ENCODE measurements around the gene FBXO30.

The FBXO30 gene

DNA sequence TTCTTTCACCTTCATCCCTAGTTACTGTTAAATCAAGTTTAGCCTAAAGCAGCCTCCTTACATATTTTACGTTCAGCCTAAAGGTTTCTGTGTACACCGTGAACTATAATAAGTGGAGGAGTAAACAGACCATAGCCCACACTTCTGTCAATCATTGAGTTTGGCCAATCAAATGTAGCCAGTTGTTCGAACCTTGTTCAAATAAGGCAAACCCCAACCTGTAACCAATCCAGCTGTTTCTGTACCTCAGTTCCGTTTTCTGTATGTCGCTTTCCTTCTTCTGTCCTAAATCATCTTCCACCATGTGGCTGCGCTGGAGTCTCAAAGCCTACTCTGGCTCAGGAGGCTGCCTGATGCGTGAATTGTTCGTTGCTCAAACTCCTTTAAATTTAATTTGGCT lies 1.8 kb upstream of the FBXO30 start:
- H3K9me3 ChIP-seq (ENCODE audit: control insufficient read depth, low read length): no peaks in the 10 kb centered on the region
- peaks cover 18% of the 10 kb centered on the region for H3K4me1 ChIP-seq (ENCODE audit: control insufficient read depth, insufficient read depth, low read length)
- no peaks in the 10 kb centered on the region for H3K27me3 ChIP-seq (replicated peaks; ENCODE audit: control insufficient read depth, insufficient read depth, low read length)
- H3K36me3 ChIP-seq (ENCODE audit: control insufficient read depth, insufficient read depth, low read length, severe bottlenecking): no peaks in the 10 kb centered on the region
- no peak overlapping the region for H3K4me3 ChIP-seq (ENCODE audit: low read length)
- no peak overlapping the region for H3K9ac ChIP-seq (ENCODE audit: low read length)
- DNase-seq (ENCODE audit: low read depth): no peak

GRCh38 chr6:145815309-145816274 lies 997 bp upstream of the FBXO30 start:
- Histone ChIP-seq H3K9ac (ENCODE audit: low read length) (peak overlapping the region; percentile 89), H3K4me1 (ENCODE audit: control insufficient read depth, insufficient read depth, low read length) (peaks cover 26% of the 10 kb centered on the region), H3K27me3 (replicated peaks; ENCODE audit: control insufficient read depth, insufficient read depth, low read length) (no peaks in the 10 kb centered on the region), H3K9me3 (ENCODE audit: control insufficient read depth, low read length) (no peaks in the 10 kb centered on the region), H3K4me3 (ENCODE audit: low read length) (peak overlapping the region; percentile 97), H3K36me3 (ENCODE audit: control insufficient read depth, insufficient read depth, low read length, severe bottlenecking) (no peaks in the 10 kb centered on the region)
- DNase-seq (ENCODE audit: low read depth): peak; percentile 66

DNA sequence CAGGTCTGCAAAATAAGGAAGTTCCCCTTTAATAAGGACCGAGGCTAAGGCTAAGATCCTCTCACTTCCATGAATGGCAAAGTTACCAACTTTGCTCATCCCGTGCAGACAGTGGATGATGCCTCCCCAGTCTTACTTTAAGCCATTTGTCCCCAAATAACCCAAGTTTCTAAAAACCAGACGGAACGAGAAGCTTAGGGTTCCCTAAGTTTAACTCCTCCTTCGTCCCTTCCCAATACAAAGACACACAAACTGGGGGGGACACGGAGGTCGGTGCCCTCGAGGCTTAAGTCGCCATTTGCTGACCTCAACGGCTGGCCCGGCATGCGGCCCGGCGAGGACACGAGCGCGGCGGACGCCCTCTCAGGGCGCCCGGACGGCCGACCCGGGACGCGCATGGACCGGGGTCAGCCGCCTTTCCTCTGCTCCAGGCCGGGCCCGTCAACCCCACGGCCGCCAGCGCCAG lies 527 bp downstream of the FBXO30 start:
- H3K4me1 ChIP-seq (ENCODE audit: control insufficient read depth, insufficient read depth, low read length): peaks cover 41% of the 10 kb centered on the region
- peak overlapping the region; percentile 89 for H3K9ac ChIP-seq (ENCODE audit: low read length)
- no peaks in the 10 kb centered on the region for H3K9me3 ChIP-seq (ENCODE audit: control insufficient read depth, low read length)
- no peaks in the 10 kb centered on the region for H3K27me3 ChIP-seq (replicated peaks; ENCODE audit: control insufficient read depth, insufficient read depth, low read length)
- DNase-seq (ENCODE audit: low read depth): no peak
- H3K36me3 ChIP-seq (ENCODE audit: control insufficient read depth, insufficient read depth, low read length, severe bottlenecking): no peaks in the 10 kb centered on the region
- H3K4me3 ChIP-seq (ENCODE audit: low read length): peak overlapping the region; percentile 97

GRCh38 chr6:145813285-145814034 lies 1.1 kb downstream of the FBXO30 start:
- peak overlapping the region; percentile 97 for H3K4me3 ChIP-seq (ENCODE audit: low read length)
- peak overlapping the region; percentile 89 for H3K9ac ChIP-seq (ENCODE audit: low read length)
- no peaks in the 10 kb centered on the region for H3K36me3 ChIP-seq (ENCODE audit: control insufficient read depth, insufficient read depth, low read length, severe bottlenecking)
- H3K9me3 ChIP-seq (ENCODE audit: control insufficient read depth, low read length): no peaks in the 10 kb centered on the region
- peak; percentile 80 for DNase-seq (ENCODE audit: low read depth)
- H3K4me1 ChIP-seq (ENCODE audit: control insufficient read depth, insufficient read depth, low read length): peaks cover 44% of the 10 kb centered on the region
- H3K27me3 ChIP-seq (replicated peaks; ENCODE audit: control insufficient read depth, insufficient read depth, low read length): no peaks in the 10 kb centered on the region

DNA sequence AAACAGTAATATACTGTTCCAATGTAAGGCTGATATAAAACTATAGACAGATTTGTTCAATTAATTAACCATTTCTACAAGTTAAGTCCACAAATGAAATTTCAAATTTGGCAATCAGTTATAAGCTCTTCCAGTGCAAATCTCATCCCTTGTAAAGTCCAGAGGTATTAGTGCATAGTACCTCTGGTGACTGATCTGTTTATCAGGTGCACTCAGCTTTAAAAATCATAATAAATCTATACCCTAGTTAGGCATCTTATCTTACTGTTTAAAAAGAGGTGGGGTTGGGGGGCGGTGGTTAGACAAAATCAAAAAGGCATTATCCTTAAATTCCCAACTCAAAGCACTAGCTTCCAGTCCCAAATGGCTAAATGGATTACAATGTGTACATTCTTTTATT lies 2.9 kb downstream of the FBXO30 start:
- no peak overlapping the region for H3K9ac ChIP-seq (ENCODE audit: low read length)
- H3K4me1 ChIP-seq (ENCODE audit: control insufficient read depth, insufficient read depth, low read length): peaks cover 44% of the 10 kb centered on the region
- H3K36me3 ChIP-seq (ENCODE audit: control insufficient read depth, insufficient read depth, low read length, severe bottlenecking): no peaks in the 10 kb centered on the region
- H3K27me3 ChIP-seq (replicated peaks; ENCODE audit: control insufficient read depth, insufficient read depth, low read length): no peaks in the 10 kb centered on the region
- peak overlapping the region; percentile 97 for H3K4me3 ChIP-seq (ENCODE audit: low read length)
- H3K9me3 ChIP-seq (ENCODE audit: control insufficient read depth, low read length): no peaks in the 10 kb centered on the region
- DNase-seq (ENCODE audit: low read depth): no peak

DNA sequence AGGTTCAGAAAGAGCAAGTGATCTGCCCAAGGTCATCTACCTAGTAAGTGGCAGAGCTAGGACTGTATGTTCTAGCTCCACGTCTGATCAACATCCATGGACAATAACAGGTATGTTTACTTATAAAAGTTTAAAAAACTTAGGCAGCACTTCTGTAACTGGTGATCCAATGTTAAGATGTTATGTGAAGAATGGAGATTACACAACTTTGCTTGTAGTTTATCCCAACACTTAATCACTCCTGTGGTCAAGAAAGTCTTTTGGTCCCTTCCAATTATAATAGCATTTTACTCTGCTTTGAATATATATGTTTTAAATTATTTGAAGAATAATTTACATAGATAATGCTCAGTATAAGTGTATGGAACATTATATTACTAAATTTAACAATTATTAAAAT lies 4.8 kb downstream of the FBXO30 start:
- H3K4me1 ChIP-seq (ENCODE audit: control insufficient read depth, insufficient read depth, low read length): peaks cover 40% of the 10 kb centered on the region
- no peaks in the 10 kb centered on the region for H3K27me3 ChIP-seq (replicated peaks; ENCODE audit: control insufficient read depth, insufficient read depth, low read length)
- no peak overlapping the region for H3K9ac ChIP-seq (ENCODE audit: low read length)
- peaks cover 16% of the 10 kb centered on the region for H3K36me3 ChIP-seq (ENCODE audit: control insufficient read depth, insufficient read depth, low read length, severe bottlenecking)
- no peaks in the 10 kb centered on the region for H3K9me3 ChIP-seq (ENCODE audit: control insufficient read depth, low read length)
- peak; percentile 68 for DNase-seq (ENCODE audit: low read depth)
- H3K4me3 ChIP-seq (ENCODE audit: low read length): no peak overlapping the region

GRCh38 chr6:145809211-145809610 lies 5.4 kb downstream of the FBXO30 start:
- Histone ChIP-seq H3K9ac (ENCODE audit: low read length) (no peak overlapping the region), H3K27me3 (replicated peaks; ENCODE audit: control insufficient read depth, insufficient read depth, low read length) (no peaks in the 10 kb centered on the region)
- DNase-seq (ENCODE audit: low read depth): no peak

GRCh38 chr6:145808239-145808638 lies 6.4 kb downstream of the FBXO30 start:
- Histone ChIP-seq H3K4me1 (ENCODE audit: control insufficient read depth, insufficient read depth, low read length) (peaks cover 40% of the 10 kb centered on the region), H3K9me3 (ENCODE audit: control insufficient read depth, low read length) (no peaks in the 10 kb centered on the region)
- no peak for DNase-seq (ENCODE audit: low read depth)

More at GRCh38 chr6:145809211-145809610, 5.4 kb downstream of the FBXO30 start:
- H3K9me3 ChIP-seq (ENCODE audit: control insufficient read depth, low read length): no peaks in the 10 kb centered on the region
- no peak overlapping the region for H3K4me3 ChIP-seq (ENCODE audit: low read length)
- peaks cover 22% of the 10 kb centered on the region for H3K36me3 ChIP-seq (ENCODE audit: control insufficient read depth, insufficient read depth, low read length, severe bottlenecking)
- H3K4me1 ChIP-seq (ENCODE audit: control insufficient read depth, insufficient read depth, low read length): peaks cover 40% of the 10 kb centered on the region

DNA sequence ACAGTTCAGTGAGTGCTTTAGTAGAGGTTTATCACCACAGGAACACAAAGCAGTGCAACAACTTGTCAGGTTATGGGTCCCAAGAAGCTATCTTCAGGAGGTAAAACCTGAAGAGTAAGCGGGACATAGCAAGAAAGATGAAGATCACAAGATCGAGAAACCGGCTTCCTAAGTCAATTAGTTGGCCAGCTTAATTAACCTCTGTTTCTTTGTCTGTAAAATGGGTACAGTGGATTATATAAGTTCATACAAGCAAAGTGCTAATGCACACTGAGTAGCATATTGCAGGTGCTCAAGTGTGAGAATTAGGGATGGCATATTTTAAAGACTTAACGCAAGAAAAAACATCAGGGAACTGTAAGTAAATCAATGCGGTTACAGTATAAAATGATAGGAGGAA lies 12.5 kb downstream of the FBXO30 start:
- DNase-seq (ENCODE audit: low read depth): no peak
- Histone ChIP-seq H3K36me3 (ENCODE audit: control insufficient read depth, insufficient read depth, low read length, severe bottlenecking) (peaks cover 61% of the 10 kb centered on the region), H3K4me3 (ENCODE audit: low read length) (no peak overlapping the region), H3K4me1 (ENCODE audit: control insufficient read depth, insufficient read depth, low read length) (no peaks in the 10 kb centered on the region), H3K9me3 (ENCODE audit: control insufficient read depth, low read length) (no peaks in the 10 kb centered on the region), H3K27me3 (replicated peaks; ENCODE audit: control insufficient read depth, insufficient read depth, low read length) (no peaks in the 10 kb centered on the region), H3K9ac (ENCODE audit: low read length) (no peak overlapping the region)

More at GRCh38 chr6:145808239-145808638, 6.4 kb downstream of the FBXO30 start:
- peaks cover 32% of the 10 kb centered on the region for H3K36me3 ChIP-seq (ENCODE audit: control insufficient read depth, insufficient read depth, low read length, severe bottlenecking)
- H3K9ac ChIP-seq (ENCODE audit: low read length): no peak overlapping the region
- H3K4me3 ChIP-seq (ENCODE audit: low read length): no peak overlapping the region
- no peaks in the 10 kb centered on the region for H3K27me3 ChIP-seq (replicated peaks; ENCODE audit: control insufficient read depth, insufficient read depth, low read length)

GRCh38 chr6:145801021-145801420 lies 13.6 kb downstream of the FBXO30 start:
- H3K36me3 ChIP-seq (ENCODE audit: control insufficient read depth, insufficient read depth, low read length, severe bottlenecking): peaks cover 57% of the 10 kb centered on the region
- DNase-seq (ENCODE audit: low read depth): no peak
- no peaks in the 10 kb centered on the region for H3K4me1 ChIP-seq (ENCODE audit: control insufficient read depth, insufficient read depth, low read length)
- H3K4me3 ChIP-seq (ENCODE audit: low read length): no peak overlapping the region
- H3K9ac ChIP-seq (ENCODE audit: low read length): no peak overlapping the region
- H3K9me3 ChIP-seq (ENCODE audit: control insufficient read depth, low read length): no peaks in the 10 kb centered on the region
- no peaks in the 10 kb centered on the region for H3K27me3 ChIP-seq (replicated peaks; ENCODE audit: control insufficient read depth, insufficient read depth, low read length)

DNA sequence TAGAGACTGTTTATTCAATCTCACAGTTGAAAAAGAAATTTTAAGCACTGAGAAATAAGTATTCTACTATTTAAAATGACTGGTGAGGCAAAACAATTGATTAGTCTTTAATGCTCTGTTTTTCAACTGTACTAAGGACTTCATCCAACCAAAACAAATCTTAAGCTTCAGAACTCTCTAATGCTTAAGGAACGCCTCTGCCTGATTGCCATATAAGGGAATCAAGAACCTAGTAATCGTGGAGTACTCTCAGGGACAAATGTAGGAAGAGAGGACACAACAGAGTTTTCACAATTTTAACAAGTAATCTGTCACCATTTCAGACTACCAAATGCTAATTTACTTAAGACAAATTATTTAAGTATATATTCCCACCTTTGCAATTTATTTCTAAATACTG lies 16.1 kb downstream of the FBXO30 start:
- no peaks in the 10 kb centered on the region for H3K27me3 ChIP-seq (replicated peaks; ENCODE audit: control insufficient read depth, insufficient read depth, low read length)
- DNase-seq (ENCODE audit: low read depth): no peak
- peaks cover 32% of the 10 kb centered on the region for H3K36me3 ChIP-seq (ENCODE audit: control insufficient read depth, insufficient read depth, low read length, severe bottlenecking)
- no peaks in the 10 kb centered on the region for H3K9me3 ChIP-seq (ENCODE audit: control insufficient read depth, low read length)
- H3K4me1 ChIP-seq (ENCODE audit: control insufficient read depth, insufficient read depth, low read length): peaks cover 5% of the 10 kb centered on the region
- no peak overlapping the region for H3K4me3 ChIP-seq (ENCODE audit: low read length)
- no peak overlapping the region for H3K9ac ChIP-seq (ENCODE audit: low read length)

Data from adipocyte (in vitro differentiated cells).